ENCODE results near the gene HOXA11. TPM values are rescaled to one million over a fixed set of nuclear protein-coding genes. Genes with fewer than 3 reads are reported as not detected.

Gene HOXA11
- total RNA-seq, 1 experiment from 2014 or later = not detected

- no peak overlapping the region for H3K56ac ChIP-seq (ENCODE audit: insufficient read length, low read depth, low read length)
- H3K27ac ChIP-seq (ENCODE audit: insufficient read length, low read depth, low read length) = no peak overlapping the region
Measured at GRCh38 chr7:27148756-27149641, 36.0 kb downstream of the HOXA11 start.

More at GRCh38 chr7:27148756-27149641, 36.0 kb downstream of the HOXA11 start:
- H3K27me3 Mint-ChIP-seq (ENCODE audit: low read depth) = peaks cover 100% of the 10 kb centered on the region
- no peak for DNase-seq
- Histone ChIP-seq H4K91ac (ENCODE audit: insufficient read length, low read depth, low read length) (no peak overlapping the region), H2BK5ac (ENCODE audit: insufficient read length, low read length) (no peak overlapping the region), H2BK12ac (ENCODE audit: insufficient read length, low read depth, low read length) (no peak overlapping the region), H3K9me3 (ENCODE audit: control insufficient read depth, low read depth, low read length) (no peaks in the 10 kb centered on the region), H4K5ac (ENCODE audit: insufficient read length, low read depth, low read length) (no peak overlapping the region), H3K18ac (ENCODE audit: insufficient read length, low read depth, low read length) (no peak overlapping the region), H4K20me1 (ENCODE audit: control insufficient read depth, insufficient read depth, insufficient read length) (no peaks in the 10 kb centered on the region), H3K14ac (ENCODE audit: insufficient read depth, low read length) (no peak overlapping the region), H2AFZ (ENCODE audit: low read length) (no peak overlapping the region), H3T11ph (ENCODE audit: low read length) (no peak overlapping the region), H3K9ac (ENCODE audit: extremely low read depth, insufficient read length, low read length) (no peak overlapping the region), H2BK15ac (ENCODE audit: low read depth, low read length) (no peak overlapping the region), H3K79me2 (ENCODE audit: insufficient read depth, low read length) (no peaks in the 10 kb centered on the region), H3K27me3 (ENCODE audit: insufficient read depth, low read length) (peaks cover 97% of the 10 kb centered on the region), H2AK5ac (ENCODE audit: insufficient read length, low read length) (no peak overlapping the region), H2BK120ac (ENCODE audit: low read depth, low read length, poor library complexity, severe bottlenecking) (no peak overlapping the region), H3K79me1 (ENCODE audit: insufficient read depth, low read depth, low read length, poor library complexity, severe bottlenecking) (no peaks in the 10 kb centered on the region), H3K4me1 (ENCODE audit: insufficient read depth, low read length) (no peaks in the 10 kb centered on the region), H2BK20ac (ENCODE audit: low read depth, low read length, poor library complexity, severe bottlenecking) (no peak overlapping the region), H3K4ac (ENCODE audit: low read depth, low read length) (no peak overlapping the region), H3K4me2 (ENCODE audit: insufficient read depth, insufficient read length, low read length) (no peak overlapping the region), H3K23ac (ENCODE audit: insufficient read length, low read depth, low read length) (no peak overlapping the region), H4K8ac (replicated peaks; ENCODE audit: insufficient read length, low read depth, low read length) (no peak overlapping the region), H3K23me2 (ENCODE audit: insufficient read length, low read depth, low read length, poor library complexity, severe bottlenecking) (peaks cover 5% of the 10 kb centered on the region)
- H3K4me1 Mint-ChIP-seq = peaks cover 10 to 24% of the 10 kb centered on the region in 2 experiments
- peaks cover 20 to 22% of the 10 kb centered on the region in 2 experiments for H3K9me3 Mint-ChIP-seq
- no peaks in the 10 kb centered on the region; a peak in 3 of 7 replicates for H3K36me3 Mint-ChIP-seq (ENCODE audit: insufficient read depth in 1 of 3, low read depth in 3 of 3)
- no peak overlapping the region for H3K4me3 Mint-ChIP-seq
- WGBS (ENCODE audit: extremely low coverage, insufficient read length, low lambda C conversion rate) = no CpG with 5 or more reads among the region's 30 CpGs
- TF ChIP-seq CTCF (conservative IDR thresholded peaks at IDR 0.05) = no peak
- no peak overlapping the region for H3K27ac Mint-ChIP-seq

Measured in H9 (cell line).